ENCODE results near the gene PRSS12. TPM values are rescaled to one million over a fixed set of nuclear protein-coding genes. Genes with fewer than 3 reads are reported as not detected.

The PRSS12 gene
- total and polyA plus RNA-seq, 2 donors (not counting 1 experiment from before 2014, with no cell fraction given): not detected

GRCh38 chr4:118260309-118260708 is 92.5 kb downstream of the PRSS12 start:
- Histone ChIP-seq H3K27ac (ENCODE audit: low read length in 2 of 2) (no peak overlapping the region), H3K4me1 (ENCODE audit: control insufficient read depth in 2 of 2, insufficient read depth in 2 of 2, low read length in 2 of 2) (no peaks in the 10 kb centered on the region), H3K79me2 (ENCODE audit: control insufficient read depth, insufficient read depth, low read length) (no peaks in the 10 kb centered on the region), H3K9me3 (ENCODE audit: control extremely low read depth in 1 of 3, control insufficient read depth in 2 of 3, insufficient read depth in 1 of 3, low read length in 2 of 3) (peaks cover 0 to 2% (median 1%) of the 10 kb centered on the region in 3 donors), H3K4me3 (ENCODE audit: control extremely low read depth in 1 of 5, extremely low read depth in 1 of 5, insufficient read depth in 1 of 5, low read depth in 2 of 5, low read length in 4 of 5) (no peak overlapping the region), H3K9ac (ENCODE audit: low read length) (no peak overlapping the region), H3K4me2 (replicated peaks; ENCODE audit: low read depth, low read length, poor library complexity, severe bottlenecking) (no peak overlapping the region), H4K20me1 (ENCODE audit: control insufficient read depth, insufficient read depth, low read length, poor library complexity, severe bottlenecking) (no peaks in the 10 kb centered on the region), H3K36me3 (replicated peaks in 1 of 2; ENCODE audit: control extremely low read depth in 1 of 2, control insufficient read depth in 1 of 2, extremely low read depth in 1 of 2, insufficient read depth in 2 of 2, low read length in 1 of 2) (no peaks in the 10 kb centered on the region), H2AFZ (ENCODE audit: insufficient read depth, low read depth, low read length, poor library complexity, severe bottlenecking) (no peak overlapping the region), H3K27me3 (replicated peaks in 1 of 4; ENCODE audit: control extremely low read depth in 1 of 4, control insufficient read depth in 3 of 4, insufficient read depth in 4 of 4, low read length in 3 of 4) (peaks cover 0 to 12% (median 3%) of the 10 kb centered on the region in 4 experiments)
- ChIA-PET CTCF (interaction anchor here (2.1 kb wide), 1 partner anchor 10 kb away, joined by 7 read pairs; no protein-coding TSS in a partner anchor), POLR2A (no interaction called here)
- Mint-ChIP-seq H3K4me1 (no peaks in the 10 kb centered on the region), H3K9me3 (ENCODE audit: insufficient read depth) (no peaks in the 10 kb centered on the region), H3K4me3 (no peak overlapping the region), H3K27ac (no peak overlapping the region), H3K27me3 (peaks cover 24% of the 10 kb centered on the region)
- 100% methylated on average over 1 of the region's 2 CpGs for WGBS (ENCODE audit: insufficient coverage)
- TF ChIP-seq CTCF (IDR thresholded peaks at IDR 0.05): no peak
- no peak for TF ChIP-seq EZH2 (IDR thresholded peaks at IDR 0.05; ENCODE audit: borderline replicate concordance, insufficient read depth, low read depth, low read length, poor library complexity, severe bottlenecking)
- no peak for ATAC-seq (ENCODE audit: low read depth)
- DNase-seq: no peak
- intact Hi-C loops (cut with micrococcal nuclease): no loop called here

GRCh38 chr4:118259111-118259510 is 93.7 kb downstream of the PRSS12 start:
- Histone ChIP-seq H3K4me2 (replicated peaks; ENCODE audit: low read depth, low read length, poor library complexity, severe bottlenecking) (no peak overlapping the region), H3K4me3 (ENCODE audit: control extremely low read depth in 1 of 5, extremely low read depth in 1 of 5, insufficient read depth in 1 of 5, low read depth in 2 of 5, low read length in 4 of 5) (no peak overlapping the region), H2AFZ (ENCODE audit: insufficient read depth, low read depth, low read length, poor library complexity, severe bottlenecking) (no peak overlapping the region), H3K27ac (ENCODE audit: low read length in 2 of 2) (no peak overlapping the region), H3K27me3 (replicated peaks in 1 of 4; ENCODE audit: control extremely low read depth in 1 of 4, control insufficient read depth in 3 of 4, insufficient read depth in 4 of 4, low read length in 3 of 4) (peaks cover 0 to 7% (median 3%) of the 10 kb centered on the region in 4 experiments), H3K9ac (ENCODE audit: low read length) (no peak overlapping the region), H3K36me3 (replicated peaks in 1 of 2; ENCODE audit: control extremely low read depth in 1 of 2, control insufficient read depth in 1 of 2, extremely low read depth in 1 of 2, insufficient read depth in 2 of 2, low read length in 1 of 2) (no peaks in the 10 kb centered on the region), H3K9me3 (ENCODE audit: control extremely low read depth in 1 of 3, control insufficient read depth in 2 of 3, insufficient read depth in 1 of 3, low read length in 2 of 3) (peaks cover 0 to 1% (median 0%) of the 10 kb centered on the region in 3 donors), H3K79me2 (ENCODE audit: control insufficient read depth, insufficient read depth, low read length) (no peaks in the 10 kb centered on the region), H3K4me1 (ENCODE audit: control insufficient read depth in 2 of 2, insufficient read depth in 2 of 2, low read length in 2 of 2) (no peaks in the 10 kb centered on the region), H4K20me1 (ENCODE audit: control insufficient read depth, insufficient read depth, low read length, poor library complexity, severe bottlenecking) (no peaks in the 10 kb centered on the region)
- Mint-ChIP-seq H3K27ac (no peak overlapping the region), H3K27me3 (peaks cover 16% of the 10 kb centered on the region), H3K4me3 (no peak overlapping the region), H3K9me3 (ENCODE audit: insufficient read depth) (no peaks in the 10 kb centered on the region), H3K4me1 (no peaks in the 10 kb centered on the region)
- intact Hi-C loops (cut with micrococcal nuclease): no loop called here
- WGBS (ENCODE audit: insufficient coverage): 85% methylated on average over 3 of the region's 3 CpGs
- ChIA-PET POLR2A (no interaction called here), CTCF (interaction anchor here (2.1 kb wide), 1 partner anchor 11 kb away, joined by 7 read pairs; no protein-coding TSS in a partner anchor)
- TF ChIP-seq CTCF (IDR thresholded peaks at IDR 0.05) (no peak), EZH2 (IDR thresholded peaks at IDR 0.05; ENCODE audit: borderline replicate concordance, insufficient read depth, low read depth, low read length, poor library complexity, severe bottlenecking) (no peak)
- DNase-seq (no peak), ATAC-seq (ENCODE audit: low read depth) (no peak)
